GM12878 (cell line): Measurements from ENCODE around the gene NUDT7. TPM values are rescaled to one million over a fixed set of nuclear protein-coding genes. Genes with fewer than 3 reads are reported as not detected.

Experiments used
- ATAC-seq: fragments of 200-7000 bp; cut with Tn5 transposase; 3 replicates; pipeline ENCODE4 v1.9.1; 2020; ENCODE audit warnings: mild to moderate bottlenecking, moderate library complexity
- BruUV-seq: library from RNA; stranded (reverse); fragments of 400-500 nt; replicated peaks from 2 replicates; lab custom pipeline; 2021; lab: Mats Ljungman, UMichigan
- CTCF ChIA-PET: fragments of 300-600 bp; sonication (Branson Sonifier 250); formaldehyde crosslinking; extraction: SDS; loops from one replicate; lab custom pipeline; 2021; ENCODE audit warnings: inconsistent platforms; lab: Yijun Ruan, JAX
- POLR2A ChIA-PET: fragments of 350-600 bp; formaldehyde crosslinking; extraction: SDS; loops from one replicate; lab custom pipeline; 2021; ENCODE audit warnings: inconsistent platforms; lab: Charles Lee
- RAD21 ChIA-PET: fragments of 300-600 bp; sonication (Branson Sonifier 250); formaldehyde crosslinking; loops from one replicate; lab custom pipeline; 2023; ENCODE audit warnings: antibody characterized with exemption; ENCODE audit not compliant: unreplicated experiment; lab: Charles Lee
- SMC1A ChIA-PET: fragments of 300-600 bp; sonication (Branson Sonifier 250); formaldehyde crosslinking; loops from one replicate; lab custom pipeline; 2023; ENCODE audit not compliant: unreplicated experiment, uncharacterized antibody; lab: Charles Lee
- DNase-seq: peaks from one replicate; pipeline ENCODE4 v3.0.0-alpha.2; 2011; ENCODE audit warnings: low read depth, low spot score
- FAIRE-seq: peaks from 3 replicates; lab custom pipeline; 2011; peaks lifted over from hg19 to GRCh38; lab: Jason Lieb, UNC
- H2AFZ ChIP-seq: 2 replicates; pipeline ENCODE4 v1.6.0; 2011; ENCODE audit warnings: low read depth, low read length, control low read depth; ENCODE audit not compliant: control insufficient read depth
- H3K27ac ChIP-seq: 2 replicates; pipeline ENCODE4 v1.5.1; 2011; ENCODE audit warnings: control low read depth; ENCODE audit not compliant: control insufficient read depth, insufficient read depth
- H3K27me3 ChIP-seq, 2 experiments: replicated peaks in 1 of 2; 2 replicates each; pipeline versions ENCODE4 v1.6.0 to v1.6.1; 2011; ENCODE audit warnings: low read length in 1 of 2; ENCODE audit not compliant: control insufficient read depth in 2 of 2, insufficient read depth in 2 of 2
- H3K36me3 ChIP-seq, 2 experiments: 2 replicates each; pipeline ENCODE4 v1.5.1; 2011; ENCODE audit warnings: low read length in 1 of 2; ENCODE audit not compliant: control insufficient read depth in 2 of 2, insufficient read depth in 2 of 2
- H3K4me1 ChIP-seq: 2 replicates; pipeline ENCODE4 v1.6.1; 2011; ENCODE audit warnings: mild to moderate bottlenecking, low read length, moderate library complexity, mixed read lengths; ENCODE audit not compliant: control insufficient read depth, insufficient read depth
- H3K4me2 ChIP-seq: 2 replicates; pipeline ENCODE4 v1.6.0; 2011; ENCODE audit warnings: control low read depth; ENCODE audit not compliant: control insufficient read depth, insufficient read depth
- H3K4me3 ChIP-seq: fragments of 200-600 bp; sonication (generic); 2 replicates; pipeline ENCODE4 v1.5.1; 2016
- H3K79me2 ChIP-seq: 2 replicates; pipeline ENCODE4 v1.6.0; 2011; ENCODE audit warnings: low read length; ENCODE audit not compliant: control insufficient read depth, insufficient read depth
- H3K9ac ChIP-seq: 2 replicates; pipeline ENCODE4 v1.8.0; 2011; ENCODE audit warnings: low read length, control low read depth, mixed read lengths; ENCODE audit not compliant: control insufficient read depth, insufficient read depth
- H3K9me3 ChIP-seq: replicated peaks from 3 replicates; pipeline ENCODE4 v1.5.1; 2011; ENCODE audit warnings: mild to moderate bottlenecking, low read length; ENCODE audit not compliant: control insufficient read depth, insufficient read depth
- H4K20me1 ChIP-seq: 2 replicates; pipeline ENCODE4 v1.6.0; 2011; ENCODE audit not compliant: control insufficient read depth, insufficient read depth
- ASH2L ChIP-seq: fragments of 300-600, 200-600 bp; sonication (generic); IDR thresholded peaks from 2 replicates; pipeline ENCODE4 v1.6.1; 2017; ENCODE audit warnings: low read depth, mild to moderate bottlenecking, borderline replicate concordance
- ATF3 ChIP-seq: IDR thresholded peaks from 2 replicates; pipeline ENCODE4 v1.6.1; 2011; ENCODE audit warnings: low read depth, mild to moderate bottlenecking, low read length, moderate library complexity, borderline replicate concordance; ENCODE audit errors: extremely low read depth
- CREB1 ChIP-seq: IDR thresholded peaks from 2 replicates; pipeline ENCODE4 v1.6.1; 2012; ENCODE audit warnings: low read depth, mild to moderate bottlenecking, inconsistent platforms
- ESRRA ChIP-seq: IDR thresholded peaks from 2 replicates; pipeline ENCODE4 v1.6.1; 2012; ENCODE audit warnings: mild to moderate bottlenecking, low read length, improper control_type of control experiment
- MTA2 ChIP-seq: fragments of 450-650 bp; IDR thresholded peaks from 2 replicates; pipeline ENCODE4 v1.6.1; 2016; ENCODE audit warnings: low read depth, mild to moderate bottlenecking, moderate library complexity
- MXI1 ChIP-seq: fragments of 150-350 bp; IDR thresholded peaks from 2 replicates; pipeline ENCODE4 v1.6.1; 2011; ENCODE audit warnings: low read depth, mild to moderate bottlenecking, inconsistent platforms, low read length, improper control_type of control experiment
- NFYB ChIP-seq: IDR thresholded peaks from 2 replicates; pipeline ENCODE4 v1.6.1; 2011; ENCODE audit warnings: low read depth, mild to moderate bottlenecking, low read length, improper control_type of control experiment, moderate library complexity; ENCODE audit not compliant: insufficient read depth
- PAX8 ChIP-seq: fragments of 450-650 bp; IDR thresholded peaks from 2 replicates; pipeline ENCODE4 v1.6.1; 2017; ENCODE audit warnings: mild to moderate bottlenecking, moderate library complexity
- RELA ChIP-seq: fragments of 450-650 bp; IDR thresholded peaks from 2 replicates; pipeline ENCODE4 v1.8.0; 2014; ENCODE audit warnings: borderline replicate concordance; ENCODE audit not compliant: partially characterized antibody
- RFX5 ChIP-seq: IDR thresholded peaks from 2 replicates; pipeline ENCODE4 v1.6.1; 2011; ENCODE audit warnings: low read depth, low read length, improper control_type of control experiment
- SRF ChIP-seq, 2 experiments: IDR thresholded peaks; 2 replicates each; pipeline ENCODE4 v1.6.1; 2011; ENCODE audit warnings: low read depth in 2 of 2, low read length in 2 of 2, mild to moderate bottlenecking in 1 of 2, moderate library complexity in 1 of 2
- TBL1XR1 ChIP-seq: IDR thresholded peaks from 2 replicates; pipeline ENCODE4 v1.6.1; 2012; ENCODE audit warnings: low read depth, low read length, improper control_type of control experiment
- TCF3 ChIP-seq: IDR thresholded peaks from 2 replicates; pipeline ENCODE4 v1.6.1; 2012; ENCODE audit warnings: low read depth, mild to moderate bottlenecking, low read length, borderline replicate concordance; ENCODE audit not compliant: insufficient read depth
- ZBTB33 ChIP-seq: fragments of 450-650 bp; IDR thresholded peaks from 2 replicates; pipeline ENCODE4 v1.6.1; 2017; ENCODE audit warnings: mild to moderate bottlenecking
- ZBTB40 ChIP-seq: fragments of 450-650 bp; IDR thresholded peaks from 2 replicates; pipeline ENCODE4 v1.6.1; 2016; ENCODE audit warnings: mild to moderate bottlenecking, moderate library complexity, borderline replicate concordance
- WGBS: methylation state at CpG from one replicate; pipeline ENCODE4 v1.1.6; 2016; ENCODE audit warnings: low lambda C conversion rate; ENCODE audit not compliant: insufficient replicate concordance, insufficient coverage; ENCODE audit errors: missing lambda C conversion rate; 5-methylcytosine and 5-hydroxymethylcytosine counted together
- in situ Hi-C: fragments of 300-500 bp; cut with MboI; formaldehyde crosslinking; loops from 9 replicates; pipeline ENCODE4 v1.14.3; 2018; ENCODE audit warnings: mixed read lengths
- intact Hi-C: fragments of 100-400 bp; cut with micrococcal nuclease; formaldehyde crosslinking; loops from one replicate; pipeline ENCODE4 v1.14.2; 2022; ENCODE audit not compliant: unreplicated experiment
- polyA plus RNA-seq, 11 experiments: library from polyadenylated mRNA; depleted of rRNA in 4 of 11; unstranded in 6 of 11; stranded (reverse) in 5 of 11; fragments of >200 nt; fragmentation: Nextera tagmentation in 4 of 11; fragmentation: Illumina TruSeq in 1 of 11; extraction: Ambion mirVana in 4 of 11; extraction: Trizol in 1 of 11; gene quantifications; 1 replicate in 1 of 11; 2 replicates in 10 of 11; pipeline versions ENCODE4 v1.2.1 to v1.2.3, GENCODE V29; 2011 to 2016; ENCODE audit warnings: inconsistent platforms in 2 of 11, missing spikeins in 2 of 11, low read depth in 1 of 11
- total RNA-seq, 4 experiments: library from RNA; depleted of rRNA in 3 of 4; stranded (reverse); fragments of >200 nt in 3 of 4; fragmentation: Illumina TruSeq in 1 of 4; extraction: Trizol in 1 of 4; gene quantifications; 2 replicates each; pipeline versions ENCODE4 v1.2.1 to v1.2.3, GENCODE V29; 2013 to 2021

Gene NUDT7
- total and polyA plus RNA-seq, 10 of the 15 experiments (the other 5 are each of a cell fraction or from before 2014, with no cell fraction given), result 2.8 to 14.3 (median 5.2) TPM

GRCh38 chr16:77767826-77768225 is 45.5 kb downstream of the NUDT7 start:
- no peak for FAIRE-seq
- SMC1A ChIA-PET, result no interaction called here
- TF ChIP-seq TCF3 (no peak), RELA (no peak), PAX8 (no peak), SRF (IDR thresholded peaks at IDR 0.05; ENCODE audit: low read depth in 2 of 2, low read length in 2 of 2) (no peak), ESRRA (no peak), MTA2 (no peak), TBL1XR1 (no peak), ZBTB33 (no peak), RFX5 (no peak), NFYB (no peak), CREB1 (no peak), ZBTB40 (no peak), ATF3 (no peak), MXI1 (no peak), ASH2L (no peak)
- TF ChIP-seq, all 136 proteins: peak for 0
- Histone ChIP-seq H3K36me3 (no peaks in the 10 kb centered on the region), H3K4me2 (no peak overlapping the region), H3K9me3 (no peaks in the 10 kb centered on the region), H3K4me1 (no peaks in the 10 kb centered on the region), H2AFZ (no peak overlapping the region), H3K9ac (no peak overlapping the region), H4K20me1 (no peaks in the 10 kb centered on the region), H3K79me2 (no peaks in the 10 kb centered on the region), H3K27me3 (no peaks in the 10 kb centered on the region; a peak in 1 of 4 replicates), H3K4me3 (no peak overlapping the region), H3K27ac (no peak overlapping the region)
- in situ Hi-C loops (no loop called here), intact Hi-C loops (no loop called here)
- ATAC-seq (no peak), DNase-seq (no peak)
- BruUV-seq, result no TSS peak
- 18% methylated on average over 3 of the region's 3 CpGs for WGBS
- ChIA-PET CTCF (no interaction called here), POLR2A (no interaction called here), RAD21 (no interaction called here)
